Naive thymus-derived CD4-positive, alpha-beta T cell (primary cell): ENCODE measurements around the gene PIGC. TPM values are rescaled to one million over a fixed set of nuclear protein-coding genes. Genes with fewer than 3 reads are reported as not detected.

ENCODE experiments used
- ATAC-seq: fragments of 150-1000 bp; cut with Tn5 transposase; 2 replicates; pipeline ENCODE4 v1.10.0; 2021; ENCODE audit warnings: mild to moderate bottlenecking, moderate library complexity
- CTCF ChIA-PET: fragments of 350-600 bp; sonication (Branson Sonifier 250); formaldehyde crosslinking; loops from one replicate; lab custom pipeline; 2021; ENCODE audit warnings: antibody characterized with exemption; lab: Charles Lee
- POLR2A ChIA-PET: fragments of 350-600 bp; sonication (Branson Sonifier 250); formaldehyde crosslinking; loops from one replicate; lab custom pipeline; 2021; ENCODE audit warnings: antibody characterized with exemption, inconsistent platforms; lab: Charles Lee
- DNase-seq, 9 donors: peaks; one replicate each; pipeline versions ENCODE4 v3.0.0 to v3.0.0-alpha.2; 2020 to 2022; ENCODE audit warnings: mixed read lengths in 1 of 9
- H3K27ac ChIP-seq: one replicate; pipeline ENCODE4 v1.7.0; 2013; ENCODE audit warnings: mild to moderate bottlenecking, low read depth, low read length, moderate library complexity
- H3K27me3 ChIP-seq, 2 donors: one replicate each; pipeline ENCODE4 v1.7.0; 2013; ENCODE audit warnings: low read length in 2 of 2, mild to moderate bottlenecking in 2 of 2, moderate library complexity in 2 of 2; ENCODE audit not compliant: control insufficient read depth in 2 of 2, insufficient read depth in 2 of 2
- H3K36me3 ChIP-seq, 3 experiments: 1 replicate in 2 of 3; 2 replicates in 1 of 3; pipeline ENCODE4 v1.7.0; 2013; ENCODE audit warnings: low read length in 3 of 3, mild to moderate bottlenecking in 3 of 3, moderate library complexity in 1 of 3; ENCODE audit not compliant: insufficient read depth in 3 of 3, control insufficient read depth in 2 of 3
- H3K4me1 ChIP-seq, 2 donors: one replicate each; pipeline ENCODE4 v1.7.0; 2013; ENCODE audit warnings: low read length in 2 of 2, mild to moderate bottlenecking in 2 of 2, moderate library complexity in 1 of 2; ENCODE audit not compliant: control insufficient read depth in 2 of 2, insufficient read depth in 2 of 2
- H3K4me3 ChIP-seq: 2 replicates; pipeline ENCODE4 v1.7.0; 2013; ENCODE audit warnings: mild to moderate bottlenecking, low read length
- H3K9me3 ChIP-seq, 3 experiments: 1 replicate in 2 of 3; 2 replicates in 1 of 3; pipeline ENCODE4 v1.7.0; 2013; ENCODE audit warnings: low read length in 3 of 3; ENCODE audit not compliant: control insufficient read depth in 2 of 3
- H3K27ac Mint-ChIP-seq, 9 donors: one replicate each; pipeline ENCODE4 v1.8.0; 2020 to 2022; ENCODE audit warnings: mixed read lengths in 9 of 9, mild to moderate bottlenecking in 8 of 9, moderate library complexity in 5 of 9, inconsistent platforms in 2 of 9
- H3K27me3 Mint-ChIP-seq, 5 donors: one replicate each; pipeline ENCODE4 v1.8.0; 2021 to 2022; ENCODE audit warnings: mixed read lengths in 5 of 5, mild to moderate bottlenecking in 1 of 5
- H3K36me3 Mint-ChIP-seq, 5 donors: one replicate each; pipeline ENCODE4 v1.8.0; 2020 to 2022; ENCODE audit warnings: mixed read lengths in 5 of 5, mild to moderate bottlenecking in 3 of 5, inconsistent platforms in 1 of 5
- H3K4me1 Mint-ChIP-seq, 7 donors: one replicate each; pipeline ENCODE4 v1.8.0; 2020 to 2022; ENCODE audit warnings: mixed read lengths in 7 of 7, mild to moderate bottlenecking in 3 of 7, inconsistent platforms in 1 of 7
- H3K4me3 Mint-ChIP-seq, 10 donors: one replicate each; pipeline ENCODE4 v1.8.0; 2020 to 2022; ENCODE audit warnings: mild to moderate bottlenecking in 10 of 10, mixed read lengths in 10 of 10, moderate library complexity in 6 of 10, inconsistent platforms in 2 of 10
- H3K9me3 Mint-ChIP-seq, 11 donors: one replicate each; pipeline ENCODE4 v1.8.0; 2020 to 2022; ENCODE audit warnings: mixed read lengths in 11 of 11, mild to moderate bottlenecking in 4 of 11, inconsistent platforms in 1 of 11, moderate library complexity in 1 of 11
- intact Hi-C, 2 donors: fragments of 100-400 bp; cut with micrococcal nuclease; formaldehyde crosslinking; loops; one replicate each; pipeline ENCODE4 v1.15.1; 2023
- polyA plus RNA-seq, 2 donors: library from polyadenylated mRNA; unstranded; fragments of 300-500 nt; fragmentation: Illumina TruSeq; gene quantifications; one replicate each; pipeline ENCODE4 v1.2.3, GENCODE V29; 2021
- total RNA-seq, 6 experiments: library from RNA in 5 of 6; stranded (reverse) in 5 of 6; gene quantifications; 1 replicate in 5 of 6; 2 replicates in 1 of 6; pipeline ENCODE4 v1.2.3 and lab custom pipeline; 2021 to 2026

PIGC gene
- total RNA-seq (10 to 100 TPM; 21.1 to 57.4 (median 25.1) TPM), polyA plus RNA-seq (100 to 1,000 TPM; 122 to 142 TPM), total RNA-seq (lab: John Stamatoyannopoulos, UW) (24.0 reads per million, percentile 54 among the genes with 10 or more reads in this experiment)

DNA sequence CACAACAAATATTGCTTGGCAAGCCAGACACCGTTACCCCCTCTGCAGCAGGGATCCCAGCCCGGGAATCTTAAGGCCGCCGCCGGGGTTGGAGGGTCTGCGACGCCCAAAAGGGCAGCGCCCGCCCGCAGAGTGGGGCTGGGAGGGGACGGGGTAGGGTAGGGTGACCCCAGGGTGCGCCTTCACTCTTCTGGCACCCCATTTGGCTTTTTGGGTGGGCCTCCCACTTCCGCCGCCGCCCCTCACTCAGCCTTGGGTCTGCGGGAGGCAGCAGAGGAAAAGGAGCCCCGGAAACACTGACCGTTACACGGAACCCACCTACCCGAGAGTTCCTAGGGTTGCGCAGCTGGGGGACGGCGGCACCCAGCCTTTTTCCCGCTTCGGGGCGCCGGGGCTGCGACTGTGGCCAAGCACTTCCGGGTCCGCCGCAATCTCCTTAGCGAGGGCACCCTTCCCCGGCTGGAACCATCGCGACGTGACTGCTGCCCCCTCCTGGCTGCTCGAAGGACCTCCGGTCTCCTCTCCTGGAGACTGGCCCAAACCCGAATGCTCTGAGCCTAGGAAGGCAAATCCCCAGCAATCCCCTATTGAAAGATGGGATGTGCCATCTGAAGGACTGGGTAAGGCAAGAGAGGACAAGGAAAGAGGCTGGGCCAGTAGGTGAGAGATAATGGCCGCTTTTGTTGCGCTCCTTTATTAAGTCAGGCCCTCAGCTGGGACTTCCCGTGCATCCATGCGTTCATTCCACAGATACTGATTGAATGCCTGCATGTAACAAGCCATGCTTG lies at the start of gene PIGC:
PIGC (minus strand) TSS at position 404 of the 788 bp plus-strand sequence. CDS start 1,447 bp downstream, outside the sequence.
- CTCF ChIA-PET = interaction anchor here (0.6 to 6.9 kb wide), 18 partner anchors 9 to 642 kb away, joined by 3 to 120 read pairs (median 4); partner anchors contain the start of gene SUCO
- Histone ChIP-seq H3K27me3 (no peaks in the 10 kb centered on the region), H3K4me1 (peaks cover 15 to 25% of the 10 kb centered on the region in 2 donors), H3K9me3 (no peaks in the 10 kb centered on the region), H3K27ac (peak within 1 kb of the TSS; percentile 83), H3K36me3 (peaks cover 0 to 13% (median 0%) of the 10 kb centered on the region in 3 experiments), H3K4me3 (peak within 1 kb of the TSS; percentile 72)
- H3K4me3 Mint-ChIP-seq = peak within 1 kb of the TSS; percentile 87 to 98 (median 94)
- no peaks in the 10 kb centered on the region for H3K9me3 Mint-ChIP-seq
- no peaks in the 10 kb centered on the region for H3K27me3 Mint-ChIP-seq
- peak within 1 kb of the TSS; percentile 91 to 97 (median 93) for H3K27ac Mint-ChIP-seq
- intact Hi-C loops = loop anchor here (1.0 to 10.0 kb wide), 13 partner anchors 15 to 1423 kb away; partner anchors contain the start of genes METTL13 (in 2 of the 2), PRRC2C (in 2 of the 2), DNM3 (in 1 of the 2) and GAS5 (in 1 of the 2)
- H3K36me3 Mint-ChIP-seq = peaks cover 13 to 31% (median 29%) of the 10 kb centered on the region in 5 donors
- peak; percentile 100 for ATAC-seq
- peaks cover 27 to 53% (median 47%) of the 10 kb centered on the region in 7 donors for H3K4me1 Mint-ChIP-seq
- DNase-seq = peak; percentile 78 to 89 (median 87)
- POLR2A ChIA-PET = interaction anchor here (0.7 to 6.0 kb wide), 9 partner anchors 8 to 107 kb away, joined by 3 to 85 read pairs (median 4); partner anchors contain the start of gene SUCO

- Mint-ChIP-seq H3K4me3 (no peak overlapping the region), H3K9me3 (peaks cover 0 to 3% (median 0%) of the 10 kb centered on the region in 11 donors), H3K27me3 (peaks cover 4 to 32% (median 9%) of the 10 kb centered on the region in 5 donors), H3K27ac (no peak overlapping the region), H3K4me1 (peaks cover 5 to 13% (median 6%) of the 10 kb centered on the region in 7 donors), H3K36me3 (no peaks in the 10 kb centered on the region)
- intact Hi-C loops = no loop called here
- Histone ChIP-seq H3K4me3 (no peak overlapping the region), H3K27ac (no peak overlapping the region), H3K36me3 (no peaks in the 10 kb centered on the region), H3K27me3 (no peaks in the 10 kb centered on the region), H3K4me1 (peaks cover 0 to 7% of the 10 kb centered on the region in 2 donors), H3K9me3 (no peaks in the 10 kb centered on the region)
- CTCF ChIA-PET = no interaction called here
- ATAC-seq (no peak), DNase-seq (no peak)
- POLR2A ChIA-PET = interaction anchor here (0.5 to 0.6 kb wide), 2 partner anchors 161 to 1398 kb away, joined by 3 read pairs; no protein-coding TSS in a partner anchor
Measured at GRCh38 chr1:172492421-172492820, 48.6 kb upstream of the PIGC start.

GRCh38 chr1:172489847-172490246 lies 46.0 kb upstream of the PIGC start:
- Histone ChIP-seq H3K27ac (no peak overlapping the region), H3K9me3 (no peaks in the 10 kb centered on the region), H3K27me3 (no peaks in the 10 kb centered on the region), H3K36me3 (no peaks in the 10 kb centered on the region), H3K4me1 (peaks cover 0 to 12% of the 10 kb centered on the region in 2 donors), H3K4me3 (no peak overlapping the region)
- peaks cover 6 to 20% (median 13%) of the 10 kb centered on the region in 7 donors for H3K4me1 Mint-ChIP-seq
- DNase-seq (no peak), ATAC-seq (no peak)
- intact Hi-C loops = no loop called here
- H3K36me3 Mint-ChIP-seq = no peaks in the 10 kb centered on the region
- CTCF ChIA-PET = no interaction called here
- H3K4me3 Mint-ChIP-seq = no peak overlapping the region
- H3K9me3 Mint-ChIP-seq = peaks cover 0 to 3% (median 0%) of the 10 kb centered on the region in 11 donors
- POLR2A ChIA-PET = no interaction called here
- H3K27ac Mint-ChIP-seq = no peak overlapping the region
- peaks cover 4 to 33% (median 9%) of the 10 kb centered on the region in 5 donors for H3K27me3 Mint-ChIP-seq

DNA sequence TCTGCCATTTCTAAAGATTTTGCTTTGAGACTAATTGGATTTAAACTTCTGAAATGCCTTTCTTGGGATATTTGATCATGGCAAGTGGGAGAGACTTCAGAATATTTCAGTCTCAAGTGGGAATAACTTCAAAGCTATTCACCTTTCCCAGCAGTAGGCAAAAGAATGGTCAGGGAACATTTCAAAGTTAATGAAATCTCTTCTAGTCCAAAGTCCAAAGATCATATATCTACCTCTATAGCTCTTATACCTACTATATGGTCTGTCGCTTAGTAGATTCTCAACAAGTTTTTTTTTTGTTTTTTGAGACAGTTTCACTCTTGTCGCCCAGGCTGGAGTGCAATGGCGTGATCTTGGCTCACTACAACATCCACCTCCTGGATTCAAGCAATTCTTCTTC lies 44.5 kb upstream of the PIGC start:
- no peaks in the 10 kb centered on the region for H3K36me3 Mint-ChIP-seq
- no peaks in the 10 kb centered on the region for H3K36me3 ChIP-seq
- no peak overlapping the region for H3K27ac ChIP-seq
- peaks cover 0 to 3% (median 0%) of the 10 kb centered on the region in 11 donors for H3K9me3 Mint-ChIP-seq
- no peaks in the 10 kb centered on the region for H3K27me3 ChIP-seq
- ATAC-seq (no peak), DNase-seq (no peak)
- CTCF ChIA-PET = no interaction called here
- peaks cover 9 to 26% (median 19%) of the 10 kb centered on the region in 7 donors for H3K4me1 Mint-ChIP-seq
- H3K27me3 Mint-ChIP-seq = peaks cover 4 to 30% (median 9%) of the 10 kb centered on the region in 5 donors
- no peak overlapping the region for H3K4me3 ChIP-seq
- POLR2A ChIA-PET = no interaction called here
- no peaks in the 10 kb centered on the region for H3K9me3 ChIP-seq
- no peak overlapping the region for H3K4me3 Mint-ChIP-seq
- H3K4me1 ChIP-seq = peaks cover 0 to 12% of the 10 kb centered on the region in 2 donors
- intact Hi-C loops = no loop called here
- no peak overlapping the region for H3K27ac Mint-ChIP-seq

DNA sequence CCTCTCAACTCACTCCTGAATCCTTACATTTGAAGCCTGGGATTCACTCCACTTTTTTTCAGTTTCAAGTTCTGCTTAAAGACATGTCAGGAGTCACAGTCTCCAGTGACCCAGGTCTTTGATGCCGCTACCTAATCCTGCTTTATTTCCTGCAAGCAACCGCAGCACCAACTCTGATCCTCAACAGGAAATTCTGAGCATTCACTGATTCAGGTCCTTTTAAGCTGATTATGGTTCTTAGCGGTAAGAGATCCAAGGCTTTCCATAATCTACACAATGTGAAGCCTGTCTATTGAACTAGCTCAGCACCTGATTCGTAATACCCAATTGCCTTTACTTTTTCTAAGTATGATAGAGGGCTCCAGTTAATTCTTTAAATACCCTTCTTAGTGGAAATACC lies 43.7 kb upstream of the PIGC start:
- Mint-ChIP-seq H3K27ac (no peak overlapping the region), H3K4me1 (peaks cover 9 to 26% (median 19%) of the 10 kb centered on the region in 7 donors), H3K36me3 (no peaks in the 10 kb centered on the region), H3K9me3 (peaks cover 0 to 3% (median 0%) of the 10 kb centered on the region in 11 donors), H3K4me3 (peak overlapping the region in 5 of 10 donors; percentile 8 to 59 (median 41)), H3K27me3 (peaks cover 4 to 35% (median 9%) of the 10 kb centered on the region in 5 donors)
- Histone ChIP-seq H3K36me3 (no peaks in the 10 kb centered on the region), H3K27ac (no peak overlapping the region), H3K4me3 (no peak overlapping the region), H3K27me3 (no peaks in the 10 kb centered on the region), H3K4me1 (peaks cover 0 to 12% of the 10 kb centered on the region in 2 donors), H3K9me3 (no peaks in the 10 kb centered on the region)
- ChIA-PET CTCF (no interaction called here), POLR2A (no interaction called here)
- DNase-seq (peak in 1 of 9 donors; percentile 12), ATAC-seq (no peak)
- intact Hi-C loops = loop anchor here in 1 of 2 donors (2.0 kb wide), 1 partner anchor 37 kb away; no protein-coding TSS in a partner anchor

- H3K27ac Mint-ChIP-seq = no peak overlapping the region
- Histone ChIP-seq H3K4me1 (peaks cover 0 to 12% of the 10 kb centered on the region in 2 donors), H3K27ac (no peak overlapping the region), H3K4me3 (no peak overlapping the region), H3K36me3 (no peaks in the 10 kb centered on the region), H3K27me3 (no peaks in the 10 kb centered on the region), H3K9me3 (no peaks in the 10 kb centered on the region)
- POLR2A ChIA-PET = no interaction called here
- peak overlapping the region in 1 of 10 donors; percentile 24 for H3K4me3 Mint-ChIP-seq
- ATAC-seq (no peak), DNase-seq (no peak)
- CTCF ChIA-PET = no interaction called here
- peaks cover 4 to 30% (median 8%) of the 10 kb centered on the region in 5 donors for H3K27me3 Mint-ChIP-seq
- H3K9me3 Mint-ChIP-seq = peaks cover 0 to 3% (median 0%) of the 10 kb centered on the region in 11 donors
- peaks cover 9 to 26% (median 19%) of the 10 kb centered on the region in 7 donors for H3K4me1 Mint-ChIP-seq
- no peaks in the 10 kb centered on the region for H3K36me3 Mint-ChIP-seq
- intact Hi-C loops = loop anchor here in 1 of 2 donors (2.0 kb wide), 1 partner anchor 36 kb away; no protein-coding TSS in a partner anchor
Measured at GRCh38 chr1:172486805-172487454, 43.1 kb upstream of the PIGC start.
